ENCODE measurements around the gene CXADR. TPM values are rescaled to one million over a fixed set of nuclear protein-coding genes. Genes with fewer than 3 reads are reported as not detected.

The CXADR gene
- total RNA-seq, 1 donor from 2014 or later: 22.1 TPM

DNA sequence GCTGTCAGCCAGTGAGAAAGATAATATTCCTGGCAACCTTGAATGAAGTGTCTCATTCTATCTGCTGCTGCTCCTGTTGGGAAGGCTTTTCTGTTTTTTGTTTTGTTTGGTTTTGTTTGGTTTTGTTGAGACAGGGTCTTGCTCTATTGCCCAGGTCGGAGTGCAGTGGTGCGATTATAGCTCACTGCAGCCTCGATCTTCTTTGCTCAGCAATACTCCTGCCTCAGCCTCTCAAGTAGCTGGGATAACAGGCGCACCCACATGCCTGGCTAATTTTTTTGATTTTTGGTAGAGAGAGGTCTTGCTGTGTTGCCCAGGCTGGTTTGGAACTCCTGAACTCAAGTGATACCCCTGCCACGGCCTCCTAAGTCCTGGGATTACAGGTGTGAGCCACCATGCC is 62.2 kb downstream of the CXADR start:
- TF ChIP-seq, protein P1, sequence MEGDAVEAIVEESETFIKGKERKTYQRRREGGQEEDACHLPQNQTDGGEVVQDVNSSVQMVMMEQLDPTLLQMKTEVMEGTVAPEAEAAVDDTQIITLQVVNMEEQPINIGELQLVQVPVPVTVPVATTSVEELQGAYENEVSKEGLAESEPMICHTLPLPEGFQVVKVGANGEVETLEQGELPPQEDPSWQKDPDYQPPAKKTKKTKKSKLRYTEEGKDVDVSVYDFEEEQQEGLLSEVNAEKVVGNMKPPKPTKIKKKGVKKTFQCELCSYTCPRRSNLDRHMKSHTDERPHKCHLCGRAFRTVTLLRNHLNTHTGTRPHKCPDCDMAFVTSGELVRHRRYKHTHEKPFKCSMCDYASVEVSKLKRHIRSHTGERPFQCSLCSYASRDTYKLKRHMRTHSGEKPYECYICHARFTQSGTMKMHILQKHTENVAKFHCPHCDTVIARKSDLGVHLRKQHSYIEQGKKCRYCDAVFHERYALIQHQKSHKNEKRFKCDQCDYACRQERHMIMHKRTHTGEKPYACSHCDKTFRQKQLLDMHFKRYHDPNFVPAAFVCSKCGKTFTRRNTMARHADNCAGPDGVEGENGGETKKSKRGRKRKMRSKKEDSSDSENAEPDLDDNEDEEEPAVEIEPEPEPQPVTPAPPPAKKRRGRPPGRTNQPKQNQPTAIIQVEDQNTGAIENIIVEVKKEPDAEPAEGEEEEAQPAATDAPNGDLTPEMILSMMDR (conservative IDR thresholded peaks at IDR 0.05; ENCODE audit: low read depth, low read length): no peak
- DNase-seq (ENCODE audit: low read depth): no peak
- no peak overlapping the region for H3K4me3 ChIP-seq (ENCODE audit: low read depth, low read length)

DNA sequence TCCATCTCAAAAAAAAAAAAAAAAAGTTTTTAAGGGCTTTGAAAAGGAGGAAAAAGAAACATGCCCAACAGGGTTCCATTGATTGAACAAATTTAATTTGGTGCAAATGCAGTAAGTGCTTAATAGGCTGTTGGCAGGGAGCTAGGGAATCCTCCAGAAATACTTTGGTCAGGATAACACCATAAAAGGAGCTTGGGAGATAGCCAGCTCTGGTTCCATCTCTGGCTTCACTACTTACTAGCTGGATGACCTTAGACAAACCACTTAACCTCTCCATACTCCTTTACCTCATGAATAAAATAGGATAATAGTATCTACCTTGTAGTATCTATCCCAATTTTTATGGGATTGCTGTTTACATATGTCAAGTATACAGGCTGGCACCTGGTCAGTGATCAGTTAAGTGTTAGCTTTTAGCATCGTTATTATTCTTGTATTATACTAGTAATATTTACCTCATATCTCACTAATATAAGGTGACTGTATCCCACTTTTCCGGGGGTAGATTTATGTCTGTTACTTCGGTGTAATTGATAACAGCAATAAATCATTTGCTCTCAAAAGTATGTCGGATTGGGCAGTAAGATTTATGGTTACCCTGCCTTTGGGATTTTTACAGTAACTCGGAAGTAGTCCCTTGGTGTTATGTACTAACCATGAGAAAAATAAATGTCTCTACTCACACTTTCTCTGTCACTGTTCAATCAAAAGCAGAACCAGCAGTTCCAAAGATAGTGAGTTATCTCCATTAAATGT is 63.4 kb downstream of the CXADR start:
- no peak overlapping the region for H3K4me3 ChIP-seq (ENCODE audit: low read depth, low read length)
- no peak for DNase-seq (ENCODE audit: low read depth)
- TF ChIP-seq, protein P1 (conservative IDR thresholded peaks at IDR 0.05; ENCODE audit: low read depth, low read length): no peak

DNA sequence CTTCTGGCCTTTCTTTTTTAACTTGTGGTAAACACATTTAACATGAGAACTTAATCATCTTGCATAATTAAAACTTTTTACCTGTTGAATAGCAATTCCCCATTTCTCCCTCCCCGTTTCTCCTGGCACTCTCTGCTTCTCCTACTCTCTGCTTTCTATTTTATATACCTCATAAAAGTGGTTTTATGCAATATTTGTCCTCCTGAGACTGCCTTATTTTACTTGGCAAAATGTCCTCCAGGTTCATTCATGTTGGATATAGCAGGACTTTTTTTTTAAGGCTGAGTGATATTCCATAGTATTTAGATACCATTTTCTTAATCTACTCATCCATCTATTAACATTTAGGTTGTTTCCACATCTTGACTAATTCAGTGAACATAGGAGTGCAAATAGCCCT is 64.9 kb downstream of the CXADR start:
- no peak for DNase-seq (ENCODE audit: low read depth)
- no peak overlapping the region for H3K4me3 ChIP-seq (ENCODE audit: low read depth, low read length)
- TF ChIP-seq, protein P1 (conservative IDR thresholded peaks at IDR 0.05; ENCODE audit: low read depth, low read length): no peak

DNA sequence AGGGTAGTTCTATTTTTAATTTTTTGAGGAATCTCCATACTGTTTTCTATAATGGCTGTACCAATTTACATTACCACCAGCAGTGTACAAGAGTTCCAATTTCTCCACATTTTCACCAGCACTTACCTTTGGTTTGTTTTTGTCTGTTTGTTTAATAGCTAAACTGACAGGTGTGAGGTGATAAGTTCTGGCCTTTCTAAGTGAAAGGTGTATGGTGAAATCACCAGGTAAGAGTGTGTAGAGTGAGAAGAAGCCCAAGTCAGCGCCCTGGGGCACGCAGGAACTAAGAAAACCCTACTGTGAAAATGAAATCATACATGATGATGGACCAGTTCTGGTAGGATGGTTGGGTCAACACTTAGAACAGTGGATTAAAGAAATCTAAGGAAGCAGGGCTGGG is 65.3 kb downstream of the CXADR start:
- DNase-seq (ENCODE audit: low read depth): no peak
- TF ChIP-seq, protein P1 (conservative IDR thresholded peaks at IDR 0.05; ENCODE audit: low read depth, low read length): no peak
- no peak overlapping the region for H3K4me3 ChIP-seq (ENCODE audit: low read depth, low read length)

DNA sequence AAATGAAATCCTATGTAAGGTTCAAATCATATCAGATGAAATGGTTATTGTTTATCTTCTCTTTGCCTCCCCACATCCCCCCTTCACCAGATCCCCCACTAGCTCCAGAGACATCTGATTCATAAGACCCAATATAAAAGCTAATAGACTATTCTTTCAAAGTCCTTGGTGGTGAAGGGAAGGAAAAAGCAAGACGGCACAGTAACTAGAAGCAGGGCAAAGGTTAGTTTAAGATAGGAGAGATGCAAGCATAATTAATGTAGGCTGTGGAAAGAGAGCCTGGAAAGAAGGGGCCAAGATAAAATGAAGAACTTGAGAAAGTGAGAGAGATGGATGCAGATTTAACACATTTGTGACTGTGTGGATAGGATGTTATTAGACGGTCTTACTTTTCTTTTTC is 66.0 kb downstream of the CXADR start:
- H3K4me3 ChIP-seq (ENCODE audit: low read depth, low read length): no peak overlapping the region
- DNase-seq (ENCODE audit: low read depth): no peak
- TF ChIP-seq, protein P1 (conservative IDR thresholded peaks at IDR 0.05; ENCODE audit: low read depth, low read length): no peak

DNA sequence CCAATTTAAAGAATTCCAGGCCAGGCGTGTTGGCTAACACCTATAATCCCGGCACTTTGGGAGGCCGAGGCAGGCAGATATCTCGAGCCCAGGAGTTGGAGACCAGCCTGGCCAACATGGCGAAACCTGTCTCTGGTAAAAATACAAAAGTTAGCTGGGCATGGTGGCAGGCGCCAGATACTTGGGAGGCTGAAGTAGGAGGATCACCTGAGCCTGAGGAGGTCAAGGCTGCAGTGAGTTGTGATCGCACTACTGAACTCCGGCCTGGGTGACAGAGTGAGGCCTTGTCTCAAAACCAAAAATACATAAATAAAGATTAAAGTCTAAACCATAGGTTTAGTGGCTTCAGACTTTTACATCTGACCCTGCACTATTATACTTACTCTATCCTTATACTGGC is 67.5 kb downstream of the CXADR start:
- TF ChIP-seq, protein P1 (conservative IDR thresholded peaks at IDR 0.05; ENCODE audit: low read depth, low read length): no peak
- no peak overlapping the region for H3K4me3 ChIP-seq (ENCODE audit: low read depth, low read length)
- DNase-seq (ENCODE audit: low read depth): no peak

DNA sequence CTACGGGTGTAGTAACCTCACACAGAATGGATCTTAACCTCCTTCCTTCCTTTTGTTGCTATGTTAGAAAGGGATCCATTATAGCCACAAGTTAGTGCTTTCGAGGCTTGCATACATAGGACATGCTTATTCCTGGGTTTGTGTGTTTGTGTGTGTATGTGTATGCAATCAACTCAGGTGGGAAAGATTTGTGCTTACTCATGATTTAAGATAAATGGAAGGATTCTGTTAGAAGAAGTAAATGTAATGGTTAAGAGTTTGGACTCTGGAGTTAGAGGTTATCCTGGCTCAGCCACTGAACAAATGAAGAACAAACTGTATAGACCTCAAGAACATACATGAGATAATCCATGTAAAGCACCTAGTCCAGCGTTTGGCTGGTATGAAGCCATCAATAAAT is 71.1 kb downstream of the CXADR start:
- no peak overlapping the region for H3K4me3 ChIP-seq (ENCODE audit: low read depth, low read length)
- TF ChIP-seq, protein P1 (conservative IDR thresholded peaks at IDR 0.05; ENCODE audit: low read depth, low read length): no peak
- DNase-seq (ENCODE audit: low read depth): no peak

Data from epithelial cell of proximal tubule (primary cell).